DOHH2 (cell line): Measurements from ENCODE around the gene CTAG1B.

Experiments
- CTCF ChIP-seq: fragments of 200-600 bp; sonication (generic); IDR thresholded peaks from one replicate; pipeline ENCODE4 v1.5.1; 2014; ENCODE audit warnings: antibody characterized with exemption, mild to moderate bottlenecking, low read depth, low read length; ENCODE audit not compliant: poor library complexity, severe bottlenecking
- EZH2phosphoT487 ChIP-seq: fragments of 200-600 bp; sonication (generic); IDR thresholded peaks from 2 replicates; pipeline ENCODE4 v1.6.1; 2017; ENCODE audit warnings: borderline replicate concordance, mild to moderate bottlenecking, antibody characterized with exemption, low read length, moderate library complexity, mixed read lengths

GRCh38 chrX:154658187-154658586, 39.1 kb upstream of the CTAG1B start:
- no peak for TF ChIP-seq CTCF
- TF ChIP-seq EZH2phosphoT487 = no peak
